HepG2 (cell line): ENCODE results near the gene SORL1-AS1.

ENCODE experiments used
- AGO2 ChIP-seq: fragments of 200-400 bp; formaldehyde crosslinking; optimal IDR thresholded peaks from 2 replicates; pipeline ENCODE3; 2017; ENCODE audit warnings: mild to moderate bottlenecking, low read depth, low read length, moderate library complexity
- CBX1 ChIP-seq: IDR thresholded peaks from one replicate; pipeline ENCODE4 v1.6.1; 2016; ENCODE audit warnings: antibody characterized with exemption, low read depth
- CBX2 ChIP-seq, 2 experiments: fragments of 200-600 bp in 1 of 2; sonication (generic); formaldehyde crosslinking in 1 of 2; IDR thresholded peaks; 2 replicates each; pipeline versions ENCODE4 v1.7.0 to v1.8.1; 2018 to 2022; ENCODE audit warnings: low read depth in 2 of 2, low read length in 1 of 2, mild to moderate bottlenecking in 1 of 2, missing genetic modification reagents in 1 of 2
- CTCF ChIP-seq: sonication (generic); formaldehyde crosslinking; IDR thresholded peaks from 2 replicates; pipeline ENCODE4 v1.5.0; 2020; ENCODE audit warnings: mild to moderate bottlenecking, missing genetic modification reagents, moderate library complexity
- EED ChIP-seq: sonication (generic); formaldehyde crosslinking; IDR thresholded peaks from 2 replicates; pipeline ENCODE4 v1.5.0; 2020; ENCODE audit warnings: mild to moderate bottlenecking, missing genetic modification reagents
- FOXA3 ChIP-seq: IDR thresholded peaks from 2 replicates; pipeline ENCODE4 v1.6.1; 2016; ENCODE audit warnings: missing genetic modification reagents, missing compliant biosample characterization
- FOXP1 ChIP-seq, 2 experiments: fragments of 450-650 bp in 1 of 2; IDR thresholded peaks; 2 replicates each; pipeline ENCODE4 v1.6.1; 2017 to 2018; ENCODE audit warnings: antibody characterized with exemption in 1 of 2
- IKZF1 ChIP-seq: fragments of 450-650 bp; IDR thresholded peaks from 2 replicates; pipeline ENCODE4 v1.7.1; 2016
- KAT7 ChIP-seq: IDR thresholded peaks from 2 replicates; pipeline ENCODE4 v1.6.1; 2018; ENCODE audit warnings: borderline replicate concordance, missing compliant biosample characterization
- MBD4 ChIP-seq: IDR thresholded peaks from 2 replicates; pipeline ENCODE4 v1.6.1; 2012; ENCODE audit warnings: low read length, inconsistent platforms, borderline replicate concordance
- MTERF4 ChIP-seq: sonication (generic); formaldehyde crosslinking; IDR thresholded peaks from 2 replicates; pipeline ENCODE4 v1.8.0; 2023; ENCODE audit warnings: mild to moderate bottlenecking, missing genetic modification reagents
- PAX8 ChIP-seq: sonication (generic); formaldehyde crosslinking; IDR thresholded peaks from 2 replicates; pipeline ENCODE4 v1.8.0; 2022; ENCODE audit warnings: mild to moderate bottlenecking, missing genetic modification reagents, borderline replicate concordance
- PAXIP1 ChIP-seq: sonication (generic); formaldehyde crosslinking; conservative IDR thresholded peaks from 2 replicates; pipeline ENCODE4 v1.4.0; 2020; ENCODE audit warnings: mild to moderate bottlenecking, missing genetic modification reagents, moderate library complexity
- RAD21 ChIP-seq: fragments of 450-650 bp; formaldehyde crosslinking; IDR thresholded peaks from 2 replicates; pipeline ENCODE4 v1.5.0; 2020; ENCODE audit warnings: mild to moderate bottlenecking
- TCF12 ChIP-seq, 2 experiments: fragments of 450-650 bp in 1 of 2; sonication (generic) in 1 of 2; formaldehyde crosslinking in 1 of 2; IDR thresholded peaks; 2 replicates each; pipeline versions ENCODE4 v1.6.1 to v1.8.0; 2017 to 2022; ENCODE audit warnings: antibody characterized with exemption in 1 of 2, mild to moderate bottlenecking in 1 of 2, missing genetic modification reagents in 1 of 2, moderate library complexity in 1 of 2
- TGIF2 ChIP-seq: IDR thresholded peaks from 2 replicates; pipeline ENCODE4 v1.6.1; 2016; ENCODE audit warnings: control low read depth, missing compliant biosample characterization
- WIZ ChIP-seq: sonication (generic); formaldehyde crosslinking; IDR thresholded peaks from 2 replicates; pipeline ENCODE4 v1.5.1; 2020; ENCODE audit warnings: mild to moderate bottlenecking, missing genetic modification reagents
- ZBTB25 ChIP-seq: IDR thresholded peaks from 2 replicates; pipeline ENCODE4 v1.6.1; 2018; ENCODE audit warnings: missing genetic modification reagents
- ZFP91 ChIP-seq: sonication (generic); formaldehyde crosslinking; IDR thresholded peaks from 2 replicates; pipeline ENCODE4 v1.9.0; 2022; ENCODE audit warnings: missing genetic modification reagents, mild to moderate bottlenecking, borderline replicate concordance
- ZNF501 ChIP-seq: sonication (generic); formaldehyde crosslinking; IDR thresholded peaks from 2 replicates; pipeline ENCODE4 v1.5.1; 2020; ENCODE audit warnings: mild to moderate bottlenecking, moderate library complexity, missing genetic modification reagents

Gene SORL1-AS1

GRCh38 chr11:121451986-121452608, 670 bp downstream of the SORL1-AS1 start, which contains the start of gene SORL1 (continued):
- no peak; the same call in 1 of the 2 replicates for TF ChIP-seq EED (CRISPR knock-in tag)
- TF ChIP-seq MTERF4 (CRISPR knock-in tag), result peak; percentile 64; the same call in 1 of the 2 replicates
- no peak for TF ChIP-seq TCF12 (IDR thresholded peaks at IDR 0.05)
- TF ChIP-seq TCF12 (CRISPR knock-in tag; IDR thresholded peaks at IDR 0.05), result no peak
- peak; percentile 43 for TF ChIP-seq AGO2
- TF ChIP-seq KAT7 (CRISPR knock-in tag), result peak; percentile 79
- peak; percentile 76; the same call in 1 of the 2 replicates for TF ChIP-seq ZFP91 (CRISPR knock-in tag)
- 0 out of 2 replicates have a peak, but pooled peaks have one; percentile 1 for TF ChIP-seq ZNF501 (CRISPR knock-in tag)
- TF ChIP-seq ZBTB25 (CRISPR knock-in tag), result 0 out of 2 replicates have a peak, but pooled peaks have one; percentile 59
- peak; percentile 81 for TF ChIP-seq CTCF (CRISPR knock-in tag)
- TF ChIP-seq IKZF1, result no peak
- TF ChIP-seq WIZ (CRISPR knock-in tag), result no peak
- TF ChIP-seq FOXA3 (CRISPR knock-in tag), result 0 out of 2 replicates have a peak, but pooled peaks have one; percentile 6
- TF ChIP-seq CBX2 (IDR thresholded peaks at IDR 0.05; ENCODE audit: low read depth, low read length), result no peak
- no peak for TF ChIP-seq CBX2 (CRISPR knock-in tag; IDR thresholded peaks at IDR 0.05; ENCODE audit: low read depth)
- no peak for TF ChIP-seq MBD4
- TF ChIP-seq PAXIP1 (CRISPR knock-in tag), result 0 out of 2 replicates have a peak, but pooled peaks have one; percentile 11
- peak; percentile 83 for TF ChIP-seq RAD21 (CRISPR knock-in tag)
- TF ChIP-seq PAX8 (CRISPR knock-in tag), result 0 out of 2 replicates have a peak, but pooled peaks have one; percentile 69
- no peak for TF ChIP-seq FOXP1 (IDR thresholded peaks at IDR 0.05)
- TF ChIP-seq FOXP1 (CRISPR knock-in tag; IDR thresholded peaks at IDR 0.05), result no peak
- peak; percentile 70 for TF ChIP-seq CBX1
- TF ChIP-seq TGIF2, result no peak
